Measurements from ENCODE around the gene CLSTN2. TPM values are rescaled to one million over a fixed set of nuclear protein-coding genes. Genes with fewer than 3 reads are reported as not detected.

CLSTN2 gene
- total RNA-seq, 1 experiment from 2014 or later: 0.07 TPM

DNA sequence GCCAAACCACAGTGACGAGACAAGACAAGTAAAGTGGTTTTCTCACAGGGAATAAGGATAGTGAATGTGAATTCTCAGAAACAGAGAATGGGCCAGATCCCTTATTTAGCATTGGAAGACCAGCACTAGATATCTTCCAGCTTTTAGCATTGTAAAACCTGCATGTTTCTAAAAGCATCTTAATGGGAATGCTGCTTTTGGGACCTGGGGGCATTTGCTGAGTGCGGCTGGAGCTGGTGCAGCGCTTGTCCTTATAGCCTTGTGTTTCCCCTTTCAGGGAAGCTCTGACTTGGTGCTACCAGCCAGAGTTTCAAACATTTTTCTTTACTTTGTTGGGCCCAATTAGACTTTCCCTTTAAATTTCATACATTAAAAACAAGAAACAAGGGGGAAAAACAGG is 52.9 kb downstream of the CLSTN2 start:
- TF ChIP-seq, protein P1, sequence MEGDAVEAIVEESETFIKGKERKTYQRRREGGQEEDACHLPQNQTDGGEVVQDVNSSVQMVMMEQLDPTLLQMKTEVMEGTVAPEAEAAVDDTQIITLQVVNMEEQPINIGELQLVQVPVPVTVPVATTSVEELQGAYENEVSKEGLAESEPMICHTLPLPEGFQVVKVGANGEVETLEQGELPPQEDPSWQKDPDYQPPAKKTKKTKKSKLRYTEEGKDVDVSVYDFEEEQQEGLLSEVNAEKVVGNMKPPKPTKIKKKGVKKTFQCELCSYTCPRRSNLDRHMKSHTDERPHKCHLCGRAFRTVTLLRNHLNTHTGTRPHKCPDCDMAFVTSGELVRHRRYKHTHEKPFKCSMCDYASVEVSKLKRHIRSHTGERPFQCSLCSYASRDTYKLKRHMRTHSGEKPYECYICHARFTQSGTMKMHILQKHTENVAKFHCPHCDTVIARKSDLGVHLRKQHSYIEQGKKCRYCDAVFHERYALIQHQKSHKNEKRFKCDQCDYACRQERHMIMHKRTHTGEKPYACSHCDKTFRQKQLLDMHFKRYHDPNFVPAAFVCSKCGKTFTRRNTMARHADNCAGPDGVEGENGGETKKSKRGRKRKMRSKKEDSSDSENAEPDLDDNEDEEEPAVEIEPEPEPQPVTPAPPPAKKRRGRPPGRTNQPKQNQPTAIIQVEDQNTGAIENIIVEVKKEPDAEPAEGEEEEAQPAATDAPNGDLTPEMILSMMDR (IDR thresholded peaks at IDR 0.05; ENCODE audit: unreplicated experiment): no peak
- CTCF ChIA-PET: no interaction called here
- intact Hi-C loops (cut with micrococcal nuclease; ENCODE audit: unreplicated experiment): no loop called here
- BruUV-seq (replicated peaks): no TSS peak
- H3K4me1 Mint-ChIP-seq (ENCODE audit: low read depth, unreplicated experiment): no peaks in the 10 kb centered on the region
- H3K27ac Mint-ChIP-seq (ENCODE audit: unreplicated experiment): no peak overlapping the region
- no peaks in the 10 kb centered on the region for H3K36me3 Mint-ChIP-seq (ENCODE audit: insufficient read depth, unreplicated experiment)
- H3K4me3 Mint-ChIP-seq (ENCODE audit: low read depth, unreplicated experiment): no peak overlapping the region
- no peak for DNase-seq
- peaks cover 71% of the 10 kb centered on the region for H3K27me3 Mint-ChIP-seq (ENCODE audit: unreplicated experiment)
- H3K9me3 Mint-ChIP-seq (ENCODE audit: low read depth, unreplicated experiment): no peaks in the 10 kb centered on the region

DNA sequence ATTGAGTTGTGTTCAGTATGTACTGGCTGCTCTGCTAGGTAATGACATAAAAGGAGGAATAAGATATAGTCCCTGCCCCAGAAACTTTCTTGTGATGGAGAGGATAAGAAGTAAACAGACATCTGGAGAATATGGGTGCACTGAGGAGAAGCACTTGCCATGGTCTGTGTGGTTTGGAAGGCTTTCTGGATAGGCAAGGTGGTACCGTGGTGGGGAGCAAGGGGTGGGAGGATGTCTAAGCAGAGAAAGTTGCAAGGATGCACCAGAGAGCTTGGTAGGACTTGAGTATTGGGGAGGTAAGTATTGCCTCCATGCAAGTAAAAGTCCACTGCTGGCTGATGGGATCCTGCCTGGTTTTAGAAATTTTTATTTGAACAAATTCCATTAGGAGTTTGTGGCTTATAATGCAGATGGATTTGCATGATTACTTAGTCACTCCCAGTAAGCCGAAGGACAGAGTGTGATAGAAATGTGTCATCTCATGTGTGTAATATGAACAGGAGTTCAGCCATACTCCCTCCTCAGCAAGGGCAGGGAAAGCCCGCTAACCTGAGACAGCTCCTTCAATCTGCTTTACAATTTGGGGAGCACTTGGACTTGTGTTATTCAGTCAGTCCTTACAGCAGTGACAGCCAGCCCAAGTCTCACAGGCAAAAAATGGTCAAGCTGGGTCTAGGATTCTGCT is 53.6 kb downstream of the CLSTN2 start:
- H3K36me3 Mint-ChIP-seq (ENCODE audit: insufficient read depth, unreplicated experiment): no peaks in the 10 kb centered on the region
- H3K4me1 Mint-ChIP-seq (ENCODE audit: low read depth, unreplicated experiment): no peaks in the 10 kb centered on the region
- H3K4me3 Mint-ChIP-seq (ENCODE audit: low read depth, unreplicated experiment): no peak overlapping the region
- H3K27ac Mint-ChIP-seq (ENCODE audit: unreplicated experiment): no peak overlapping the region
- BruUV-seq (replicated peaks): no TSS peak
- TF ChIP-seq, protein P1 (IDR thresholded peaks at IDR 0.05; ENCODE audit: unreplicated experiment): no peak
- DNase-seq: no peak
- intact Hi-C loops (cut with micrococcal nuclease; ENCODE audit: unreplicated experiment): no loop called here
- H3K27me3 Mint-ChIP-seq (ENCODE audit: unreplicated experiment): peaks cover 78% of the 10 kb centered on the region
- CTCF ChIA-PET: no interaction called here
- no peaks in the 10 kb centered on the region for H3K9me3 Mint-ChIP-seq (ENCODE audit: low read depth, unreplicated experiment)

DNA sequence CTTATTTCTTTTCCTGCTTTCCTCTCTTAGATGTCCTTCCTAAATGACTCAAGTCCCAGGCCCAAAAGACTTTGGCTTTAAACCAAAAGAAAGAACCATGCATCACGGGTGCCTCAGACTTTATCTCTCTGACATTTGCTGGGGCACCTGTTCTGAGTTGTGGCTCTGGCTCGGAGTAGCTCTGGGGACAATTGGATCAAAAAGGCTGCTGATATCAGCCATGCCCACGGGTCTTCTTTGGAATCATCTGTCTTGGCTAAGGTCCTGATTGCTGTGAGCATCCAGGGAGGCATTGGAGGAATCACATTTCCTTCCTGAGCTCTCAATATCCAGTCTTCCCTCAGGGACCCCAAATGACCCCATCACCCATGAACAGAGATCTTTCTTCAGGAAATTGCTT is 59.9 kb downstream of the CLSTN2 start:
- CTCF ChIA-PET: interaction anchor here (1.1 kb wide), 1 partner anchor 17 kb away, joined by 3 read pairs; no protein-coding TSS in a partner anchor
- intact Hi-C loops (cut with micrococcal nuclease; ENCODE audit: unreplicated experiment): no loop called here
- Mint-ChIP-seq H3K4me1 (ENCODE audit: low read depth, unreplicated experiment) (no peaks in the 10 kb centered on the region), H3K9me3 (ENCODE audit: low read depth, unreplicated experiment) (no peaks in the 10 kb centered on the region), H3K4me3 (ENCODE audit: low read depth, unreplicated experiment) (no peak overlapping the region), H3K36me3 (ENCODE audit: insufficient read depth, unreplicated experiment) (no peaks in the 10 kb centered on the region), H3K27ac (ENCODE audit: unreplicated experiment) (no peak overlapping the region), H3K27me3 (ENCODE audit: unreplicated experiment) (peaks cover 61% of the 10 kb centered on the region)
- no peak for DNase-seq
- TF ChIP-seq, protein P1 (IDR thresholded peaks at IDR 0.05; ENCODE audit: unreplicated experiment): no peak
- BruUV-seq (replicated peaks): no TSS peak

DNA sequence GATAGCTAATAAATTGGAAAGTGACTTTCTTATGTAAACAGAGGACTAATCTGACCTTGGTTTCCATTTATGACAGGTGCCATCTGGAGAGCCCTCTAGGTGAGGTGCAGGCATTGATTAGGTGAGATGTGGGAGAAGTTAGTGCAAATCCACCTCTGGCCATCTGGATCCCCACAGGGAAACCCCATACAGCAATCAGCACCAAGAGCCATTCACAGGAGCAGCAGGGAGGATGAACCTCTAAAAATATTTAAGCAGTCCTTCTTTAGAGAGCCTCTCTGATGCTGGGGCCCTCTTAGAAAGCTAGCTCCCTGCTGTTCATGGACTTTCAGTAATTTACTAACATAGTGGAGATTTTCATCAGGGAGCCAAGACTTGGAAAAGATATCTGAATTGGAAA is 69.3 kb downstream of the CLSTN2 start:
- Mint-ChIP-seq H3K27me3 (ENCODE audit: unreplicated experiment) (peaks cover 32% of the 10 kb centered on the region), H3K9me3 (ENCODE audit: low read depth, unreplicated experiment) (no peaks in the 10 kb centered on the region), H3K4me3 (ENCODE audit: low read depth, unreplicated experiment) (no peak overlapping the region), H3K36me3 (ENCODE audit: insufficient read depth, unreplicated experiment) (no peaks in the 10 kb centered on the region), H3K4me1 (ENCODE audit: low read depth, unreplicated experiment) (no peaks in the 10 kb centered on the region), H3K27ac (ENCODE audit: unreplicated experiment) (no peak overlapping the region)
- TF ChIP-seq, protein P1 (IDR thresholded peaks at IDR 0.05; ENCODE audit: unreplicated experiment): no peak
- BruUV-seq (replicated peaks): no TSS peak
- CTCF ChIA-PET: no interaction called here
- intact Hi-C loops (cut with micrococcal nuclease; ENCODE audit: unreplicated experiment): loop anchor here (10.0 kb wide), 1 partner anchor 1211 kb away; no protein-coding TSS in a partner anchor
- no peak for DNase-seq
